Measurements from ENCODE around the gene CDH23. TPM values are rescaled to one million over a fixed set of nuclear protein-coding genes. Genes with fewer than 3 reads are reported as not detected.

The CDH23 gene
- total and polyA plus RNA-seq, 2 donors (not counting 1 experiment from before 2014, with no cell fraction given), result 0.01 to 0.17 TPM

DNA sequence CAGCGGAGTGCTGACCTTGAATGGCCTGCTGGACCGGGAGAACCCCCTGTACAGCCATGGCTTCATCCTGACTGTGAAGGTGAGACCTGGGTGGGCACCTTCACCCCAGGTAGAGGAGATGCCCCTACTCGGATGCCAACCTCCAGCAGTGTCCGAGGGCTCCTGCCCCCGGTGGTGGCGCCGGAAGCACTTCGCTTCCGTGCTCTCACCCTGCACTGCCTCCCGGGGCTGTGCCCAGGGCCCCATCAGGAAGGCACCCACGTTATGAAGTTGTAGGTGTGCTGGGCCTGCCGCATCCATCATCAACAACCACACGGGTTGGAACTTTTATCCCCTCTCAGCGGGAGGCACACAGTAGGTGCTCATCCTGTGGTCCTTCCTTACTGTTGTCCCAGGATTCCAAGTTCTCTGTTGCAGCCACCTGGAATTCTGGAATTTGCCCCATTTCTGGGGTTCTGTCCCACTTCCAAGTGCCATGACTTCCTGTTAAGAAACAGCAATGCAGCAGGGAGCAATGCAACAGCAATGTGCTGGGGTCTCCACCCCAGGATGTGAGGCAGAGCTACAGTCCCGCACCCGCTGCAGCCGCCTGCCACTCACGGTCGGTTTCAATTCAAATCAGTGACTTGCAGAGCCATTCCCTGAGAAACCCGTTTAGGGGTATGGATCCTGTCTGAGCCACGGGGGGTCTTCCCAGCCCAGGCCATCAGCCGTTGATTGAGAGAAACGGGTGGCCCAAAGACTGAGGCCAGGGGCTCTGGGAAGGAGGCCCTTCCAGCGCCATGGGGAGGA is 219.0 kb downstream of the CDH23 start:
- no peak overlapping the region for H2AFZ ChIP-seq (ENCODE audit: low read length)
- TF ChIP-seq CTCF (conservative IDR thresholded peaks at IDR 0.05 in 1 of 2, IDR thresholded peaks at IDR 0.05 in 1 of 2; ENCODE audit: low read depth in 1 of 2, low read length in 2 of 2) (no peak), EZH2 (IDR thresholded peaks at IDR 0.05; ENCODE audit: low read length, missing control alignments) (no peak)
- no peak for DNase-seq (ENCODE audit: low read depth in 2 of 2)

GRCh38 chr10:71616817-71617654 is 220.3 kb downstream of the CDH23 start:
- H3K36me3 ChIP-seq (ENCODE audit: control insufficient read depth, insufficient read depth, low read length), result no peaks in the 10 kb centered on the region
- no peak overlapping the region for H2AFZ ChIP-seq (ENCODE audit: low read length)
- no peaks in the 10 kb centered on the region for H4K20me1 ChIP-seq (ENCODE audit: control insufficient read depth, extremely low read depth, insufficient read depth, low read length)
- H3K4me2 ChIP-seq (ENCODE audit: extremely low read depth, insufficient read depth, low read length), result no peak overlapping the region
- H3K79me2 ChIP-seq (ENCODE audit: control insufficient read depth, insufficient read depth, low read length), result no peaks in the 10 kb centered on the region
- no peaks in the 10 kb centered on the region for H3K9me3 ChIP-seq (ENCODE audit: control insufficient read depth, insufficient read depth, low read depth, low read length)
- H3K4me1 ChIP-seq (ENCODE audit: control insufficient read depth, extremely low read depth, insufficient read depth, low read length), result peaks cover 5% of the 10 kb centered on the region
- DNase-seq (ENCODE audit: low read depth in 2 of 2), result no peak
- no peak overlapping the region for H3K9ac ChIP-seq (ENCODE audit: insufficient read depth, low read length)
- H3K27me3 ChIP-seq (ENCODE audit: control insufficient read depth, insufficient read depth, low read length), result peaks cover 1% of the 10 kb centered on the region
- no peak overlapping the region for H3K27ac ChIP-seq (ENCODE audit: insufficient read depth, low read length)
- H3K4me3 ChIP-seq (replicated peaks in 1 of 4; ENCODE audit: control extremely low read depth in 1 of 4, insufficient read depth in 1 of 4, low read depth in 3 of 4, low read length in 4 of 4), result no peak overlapping the region
- TF ChIP-seq EZH2 (IDR thresholded peaks at IDR 0.05; ENCODE audit: low read length, missing control alignments) (no peak), CTCF (conservative IDR thresholded peaks at IDR 0.05 in 1 of 2, IDR thresholded peaks at IDR 0.05 in 1 of 2; ENCODE audit: low read depth in 1 of 2, low read length in 2 of 2) (no peak)

More for the DNA sequence above, 219.0 kb downstream of the CDH23 start:
- Histone ChIP-seq H3K27me3 (ENCODE audit: control insufficient read depth, insufficient read depth, low read length) (peaks cover 4% of the 10 kb centered on the region), H3K4me1 (ENCODE audit: control insufficient read depth, extremely low read depth, insufficient read depth, low read length) (no peaks in the 10 kb centered on the region), H3K4me3 (replicated peaks in 1 of 4; ENCODE audit: control extremely low read depth in 1 of 4, insufficient read depth in 1 of 4, low read depth in 3 of 4, low read length in 4 of 4) (no peak overlapping the region), H3K79me2 (ENCODE audit: control insufficient read depth, insufficient read depth, low read length) (no peaks in the 10 kb centered on the region), H3K27ac (ENCODE audit: insufficient read depth, low read length) (no peak overlapping the region), H4K20me1 (ENCODE audit: control insufficient read depth, extremely low read depth, insufficient read depth, low read length) (no peaks in the 10 kb centered on the region), H3K9ac (ENCODE audit: insufficient read depth, low read length) (no peak overlapping the region), H3K9me3 (ENCODE audit: control insufficient read depth, insufficient read depth, low read depth, low read length) (no peaks in the 10 kb centered on the region), H3K4me2 (ENCODE audit: extremely low read depth, insufficient read depth, low read length) (no peak overlapping the region), H3K36me3 (ENCODE audit: control insufficient read depth, insufficient read depth, low read length) (no peaks in the 10 kb centered on the region)

DNA sequence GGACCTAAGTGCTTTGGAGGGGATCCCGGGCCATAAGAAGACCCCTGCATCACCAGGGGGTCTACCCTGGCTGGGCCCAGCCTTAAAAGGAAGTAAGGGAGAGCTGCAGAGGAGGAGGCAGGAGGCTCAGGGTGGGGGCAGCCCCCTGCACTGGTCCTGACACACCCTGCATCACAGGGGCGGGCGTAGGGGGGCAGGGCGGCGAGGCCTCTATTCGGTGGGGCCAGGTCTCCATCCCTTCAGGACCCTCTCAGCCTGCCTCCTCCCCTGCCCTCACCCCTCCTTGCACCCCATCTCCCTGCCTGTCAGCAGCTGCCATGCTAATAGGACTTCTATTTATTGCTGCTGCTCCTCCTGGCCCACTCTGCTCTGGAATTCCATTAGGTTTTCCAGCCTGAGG is 221.5 kb downstream of the CDH23 start:
- Histone ChIP-seq H2AFZ (ENCODE audit: low read length) (no peak overlapping the region), H3K4me1 (ENCODE audit: control insufficient read depth, extremely low read depth, insufficient read depth, low read length) (peaks cover 12% of the 10 kb centered on the region), H3K4me2 (ENCODE audit: extremely low read depth, insufficient read depth, low read length) (no peak overlapping the region), H3K27ac (ENCODE audit: insufficient read depth, low read length) (no peak overlapping the region), H3K9me3 (ENCODE audit: control insufficient read depth, insufficient read depth, low read depth, low read length) (no peaks in the 10 kb centered on the region), H4K20me1 (ENCODE audit: control insufficient read depth, extremely low read depth, insufficient read depth, low read length) (no peaks in the 10 kb centered on the region), H3K36me3 (ENCODE audit: control insufficient read depth, insufficient read depth, low read length) (no peaks in the 10 kb centered on the region), H3K79me2 (ENCODE audit: control insufficient read depth, insufficient read depth, low read length) (no peaks in the 10 kb centered on the region), H3K9ac (ENCODE audit: insufficient read depth, low read length) (no peak overlapping the region), H3K4me3 (replicated peaks in 1 of 4; ENCODE audit: control extremely low read depth in 1 of 4, insufficient read depth in 1 of 4, low read depth in 3 of 4, low read length in 4 of 4) (no peak overlapping the region), H3K27me3 (ENCODE audit: control insufficient read depth, insufficient read depth, low read length) (no peaks in the 10 kb centered on the region)
- no peak for DNase-seq (ENCODE audit: low read depth in 2 of 2)
- no peak for TF ChIP-seq EZH2 (IDR thresholded peaks at IDR 0.05; ENCODE audit: low read length, missing control alignments)
- no peak for TF ChIP-seq CTCF (conservative IDR thresholded peaks at IDR 0.05 in 1 of 2, IDR thresholded peaks at IDR 0.05 in 1 of 2; ENCODE audit: low read depth in 1 of 2, low read length in 2 of 2)

All from fibroblast of lung (primary cell).